ENCODE results near the gene LPXN. TPM values are rescaled to one million over a fixed set of nuclear protein-coding genes. Genes with fewer than 3 reads are reported as not detected.

LPXN gene
- total RNA-seq, 1 donor, result 14.7 TPM

DNA sequence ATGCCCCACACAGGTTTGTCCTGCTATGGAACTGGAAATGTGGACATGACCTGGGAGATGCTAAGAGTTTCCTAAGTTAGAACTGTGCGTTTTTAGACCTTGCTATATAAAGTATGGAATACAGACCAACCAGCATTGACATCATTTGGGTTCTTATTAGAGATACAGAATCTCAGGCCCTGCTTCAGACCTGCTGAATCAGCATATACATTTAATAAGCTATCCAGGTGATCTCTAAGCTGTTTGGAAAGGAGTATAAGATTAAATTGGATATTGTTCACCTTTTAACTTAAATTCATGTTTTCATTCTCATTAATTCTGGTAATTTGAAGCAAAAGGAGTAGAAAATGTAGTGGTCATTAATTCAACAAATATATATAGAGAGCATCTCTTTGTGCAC is 39.9 kb upstream of the LPXN start:
- no peak for TF ChIP-seq CTCF (IDR thresholded peaks at IDR 0.05; ENCODE audit: insufficient read depth, low read length)
- H3K4me3 ChIP-seq (ENCODE audit: low read depth, low read length), result no peak overlapping the region
- DNase-seq (ENCODE audit: low read depth), result no peak

DNA sequence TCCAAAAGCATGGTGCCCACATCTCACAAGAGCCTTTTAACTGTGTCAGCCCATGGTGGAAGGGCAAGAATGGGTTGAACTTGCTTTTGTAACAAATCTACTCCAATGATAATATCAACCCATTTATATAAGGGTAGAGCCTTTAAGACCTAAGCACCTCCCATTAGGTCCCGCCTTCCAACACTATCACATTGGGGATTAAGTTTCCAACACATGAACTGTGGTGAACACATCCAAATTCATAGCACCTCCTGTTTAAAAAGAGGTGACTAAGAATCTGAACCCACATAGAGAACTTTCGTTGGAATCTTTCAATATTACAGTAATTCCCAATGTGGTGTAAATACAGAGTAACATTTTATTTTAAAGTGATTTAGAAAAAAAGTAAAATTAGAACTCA is 37.6 kb upstream of the LPXN start:
- no peak for TF ChIP-seq CTCF (IDR thresholded peaks at IDR 0.05; ENCODE audit: insufficient read depth, low read length)
- DNase-seq (ENCODE audit: low read depth), result no peak
- no peak overlapping the region for H3K4me3 ChIP-seq (ENCODE audit: low read depth, low read length)

DNA sequence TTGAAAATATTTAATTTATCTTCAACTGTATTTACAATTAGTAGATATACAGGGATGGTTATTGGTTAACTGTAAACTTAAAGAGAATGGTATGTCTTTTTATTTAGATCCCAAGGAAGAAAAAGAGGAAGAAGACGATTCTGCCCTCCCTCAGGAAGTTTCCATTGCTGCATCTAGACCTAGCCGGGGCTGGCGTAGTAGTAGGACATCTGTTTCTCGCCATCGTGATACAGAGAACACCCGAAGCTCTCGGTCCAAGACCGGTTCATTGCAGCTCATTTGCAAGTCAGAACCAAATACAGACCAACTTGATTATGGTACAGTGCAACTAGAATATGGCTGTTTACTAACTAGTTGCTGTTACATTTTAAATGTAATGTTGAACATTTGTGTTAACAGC is 34.1 kb upstream of the LPXN start:
- TF ChIP-seq CTCF (IDR thresholded peaks at IDR 0.05; ENCODE audit: insufficient read depth, low read length), result no peak

GRCh38 chr11:58608331-58608730 is 32.7 kb upstream of the LPXN start:
- DNase-seq (ENCODE audit: low read depth), result no peak
- H3K4me3 ChIP-seq (ENCODE audit: low read depth, low read length), result no peak overlapping the region
- no peak for TF ChIP-seq CTCF (IDR thresholded peaks at IDR 0.05; ENCODE audit: insufficient read depth, low read length)

More for the DNA sequence above, 34.1 kb upstream of the LPXN start:
- H3K4me3 ChIP-seq (ENCODE audit: low read depth, low read length), result no peak overlapping the region
- no peak for DNase-seq (ENCODE audit: low read depth)

DNA sequence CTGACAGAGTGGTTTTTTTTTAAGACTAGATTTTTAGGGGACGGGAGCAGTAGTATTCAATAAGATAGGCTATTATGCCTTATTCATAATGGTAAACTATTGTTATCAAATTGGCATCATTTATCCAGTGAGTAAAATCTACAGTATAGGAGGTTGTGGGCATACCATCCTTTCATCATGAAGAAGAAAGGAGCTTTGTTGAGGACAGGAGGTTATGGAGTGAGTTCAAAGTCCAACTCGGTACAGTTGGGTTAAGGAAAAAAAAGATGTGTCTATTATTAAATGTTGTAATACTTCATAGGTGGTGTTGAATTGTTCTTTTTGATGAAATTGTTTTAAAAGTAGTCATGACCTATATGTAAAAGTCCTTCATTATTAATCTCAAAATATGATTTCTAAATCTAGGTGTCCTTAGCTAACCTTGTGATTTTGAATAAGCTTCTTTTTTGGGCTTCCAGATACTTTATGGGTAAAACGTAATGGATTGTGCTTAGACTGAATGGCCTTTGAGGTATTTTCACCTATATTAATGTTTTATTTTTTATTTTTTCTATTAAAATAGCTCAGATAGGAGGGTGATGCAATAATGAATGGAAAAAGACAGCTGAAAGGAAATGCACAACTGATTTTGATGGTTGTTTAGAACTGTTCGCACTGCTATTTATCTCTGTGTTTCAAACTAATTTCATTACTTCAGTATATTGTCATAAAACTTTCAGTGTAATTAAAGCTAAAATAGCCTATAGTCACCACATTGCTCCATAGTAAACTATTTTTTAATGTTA is 31.5 kb upstream of the LPXN start:
- no peak for DNase-seq (ENCODE audit: low read depth)
- no peak overlapping the region for H3K4me3 ChIP-seq (ENCODE audit: low read depth, low read length)
- TF ChIP-seq CTCF (IDR thresholded peaks at IDR 0.05; ENCODE audit: insufficient read depth, low read length), result no peak

DNA sequence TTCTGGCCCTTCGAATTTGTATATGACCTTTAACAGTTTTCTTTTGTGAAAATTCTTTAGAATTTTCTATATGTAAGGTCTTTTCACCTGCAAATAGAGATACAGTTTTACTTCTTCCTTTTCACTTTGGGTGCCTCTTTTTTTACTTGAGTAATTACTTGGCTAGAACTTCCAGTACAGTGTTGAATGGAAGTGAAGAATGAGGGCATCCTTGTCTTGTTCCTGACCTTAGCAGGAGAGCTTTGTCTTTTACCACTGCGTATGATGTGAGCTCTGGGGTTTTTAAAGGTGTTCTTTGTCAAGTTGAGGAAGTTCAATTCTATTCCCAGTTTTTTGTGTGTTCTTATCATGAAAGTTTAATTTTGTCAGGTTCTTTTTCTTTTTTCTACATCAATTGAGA is 24.9 kb upstream of the LPXN start:
- no peak overlapping the region for H3K4me3 ChIP-seq (ENCODE audit: low read depth, low read length)
- TF ChIP-seq CTCF (IDR thresholded peaks at IDR 0.05; ENCODE audit: insufficient read depth, low read length), result no peak
- DNase-seq (ENCODE audit: low read depth), result no peak

Measured in fibroblast of the aortic adventitia (primary cell).